Keratinocyte (primary cell): Measurements from ENCODE around the gene SPTBN1.

Experiments used
- CTCF ChIP-seq, 3 experiments: IDR thresholded peaks in 1 of 3; conservative IDR thresholded peaks in 1 of 3; optimal IDR thresholded peaks in 1 of 3; 2 replicates in 2 of 3; 3 replicates in 1 of 3; pipeline versions ENCODE3 to v1.5.1; 2011; ENCODE audit warnings: low read length in 3 of 3, mild to moderate bottlenecking in 3 of 3, moderate library complexity in 2 of 3, control low read depth in 1 of 3, inconsistent platforms in 1 of 3; ENCODE audit not compliant: insufficient read depth in 2 of 3; ENCODE audit errors: extremely low read depth in 1 of 3
- EZH2 ChIP-seq: IDR thresholded peaks from one replicate; pipeline ENCODE4 v1.6.1; 2012; ENCODE audit warnings: inconsistent platforms, mild to moderate bottlenecking, low read length, moderate library complexity

GRCh38 chr2:54550547-54550946, 94.4 kb downstream of the SPTBN1 start:
- no peak for TF ChIP-seq CTCF (optimal IDR thresholded peaks at IDR 0.05 in 1 of 3, IDR thresholded peaks at IDR 0.05 in 1 of 3, conservative IDR thresholded peaks at IDR 0.05 in 1 of 3; ENCODE audit: extremely low read depth in 1 of 3, insufficient read depth in 2 of 3, low read length in 3 of 3)
- no peak for TF ChIP-seq EZH2
